ENCODE data around the gene EXOC8. TPM values are rescaled to one million over a fixed set of nuclear protein-coding genes. Genes with fewer than 3 reads are reported as not detected.

Gene EXOC8
- total and polyA plus RNA-seq, 9 of the 15 experiments (the other 6 are each of a cell fraction or from before 2014, with no cell fraction given) = 2.1 to 13.6 (median 7.2) TPM

- TF ChIP-seq TEAD1 (CRISPR knock-in tag; IDR thresholded peaks at IDR 0.05) (peak; percentile 35 to 80; a peak in 3 of 4 replicates), ZNF239 (CRISPR knock-in tag; IDR thresholded peaks at IDR 0.05) (no peak), IRF1 (CRISPR knock-in tag; IDR thresholded peaks at IDR 0.05; ENCODE audit: borderline replicate concordance) (no peak), TEAD4 (IDR thresholded peaks at IDR 0.05; ENCODE audit: low read length) (no peak), TEAD4 (CRISPR knock-in tag; IDR thresholded peaks at IDR 0.05; ENCODE audit: borderline replicate concordance) (0 out of 2 replicates have a peak, but pooled peaks have one; percentile 37), EP300 (IDR thresholded peaks at IDR 0.05; ENCODE audit: low read length) (no peak), SMAD4 (CRISPR knock-in tag; conservative IDR thresholded peaks at IDR 0.05) (peak; percentile 53), ZSCAN32 (CRISPR knock-in tag; IDR thresholded peaks at IDR 0.05) (peak; percentile 37; the same call in 1 of the 2 replicates), ZNF316 (IDR thresholded peaks at IDR 0.05) (peak; percentile 99), TAF1 (IDR thresholded peaks at IDR 0.05; ENCODE audit: control insufficient read depth, extremely low read depth, insufficient read depth, low read length, severe bottlenecking) (peak; percentile 95), PHF20 (IDR thresholded peaks at IDR 0.05; ENCODE audit: partially characterized antibody) (peak; percentile 54), MTA3 (IDR thresholded peaks at IDR 0.05; ENCODE audit: borderline replicate concordance) (peak; percentile 73; the same call in 1 of the 2 replicates), ZBTB2 (IDR thresholded peaks at IDR 0.05) (peak; percentile 100), HLTF (IDR thresholded peaks at IDR 0.05) (peak; percentile 54; the same call in 1 of the 2 replicates), ZNF133 (CRISPR knock-in tag; IDR thresholded peaks at IDR 0.05) (no peak), BRD4 (IDR thresholded peaks at IDR 0.05) (peak; percentile 53; the same call in 1 of the 2 replicates), CHD1 (IDR thresholded peaks at IDR 0.05; ENCODE audit: low read length) (peak; percentile 75), SIN3B (IDR thresholded peaks at IDR 0.05; ENCODE audit: low read depth) (peak; percentile 61), ATF1 (CRISPR knock-in tag; IDR thresholded peaks at IDR 0.05) (no peak), ATF1 (tag; IDR thresholded peaks at IDR 0.05) (peak; percentile 93), ZKSCAN3 (CRISPR knock-in tag; IDR thresholded peaks at IDR 0.05) (no peak), NR0B1 (IDR thresholded peaks at IDR 0.05; ENCODE audit: partially characterized antibody) (no peak), CGGBP1 (CRISPR knock-in tag; IDR thresholded peaks at IDR 0.05) (peak; percentile 83; the same call in 1 of the 2 replicates), SAP30 (IDR thresholded peaks at IDR 0.05; ENCODE audit: borderline replicate concordance, insufficient read depth, low read depth, low read length, poor library complexity, severe bottlenecking) (peak; percentile 95)
Measured at GRCh38 chr1:231337472-231338269, at the start of gene EXOC8 (continued).
